ENCODE results near the gene CSGALNACT2. TPM values are rescaled to one million over a fixed set of nuclear protein-coding genes. Genes with fewer than 3 reads are reported as not detected.

CSGALNACT2 gene
- total and polyA plus RNA-seq, 9 of the 15 experiments (the other 6 are each of a cell fraction or from before 2014, with no cell fraction given) = 1.4 to 7.3 (median 3.5) TPM

- TF ChIP-seq CTBP1 (IDR thresholded peaks at IDR 0.05; ENCODE audit: borderline replicate concordance) (peak; percentile 78; the same call in 1 of the 2 replicates), ZNF239 (CRISPR knock-in tag; IDR thresholded peaks at IDR 0.05) (no peak), NRF1 (conservative IDR thresholded peaks at IDR 0.05 in 1 of 2, IDR thresholded peaks at IDR 0.05 in 1 of 2) (peak; percentile 61 to 65; a peak in 3 of 4 replicates), DLX4 (CRISPR knock-in tag; IDR thresholded peaks at IDR 0.05) (no peak), MED1 (CRISPR knock-in tag; IDR thresholded peaks at IDR 0.05; ENCODE audit: borderline replicate concordance) (no peak), NFIC (IDR thresholded peaks at IDR 0.05) (peak; percentile 7; the same call in 1 of the 2 replicates), PKNOX1 (IDR thresholded peaks at IDR 0.05) (no peak), USF2 (CRISPR knock-in tag; IDR thresholded peaks at IDR 0.05) (no peak), CTCFL (IDR thresholded peaks at IDR 0.05; ENCODE audit: borderline replicate concordance, insufficient read depth, low read depth, low read length, poor library complexity, severe bottlenecking) (peak; percentile 59), ZNF445 (CRISPR knock-in tag; IDR thresholded peaks at IDR 0.05; ENCODE audit: low read depth) (no peak), ARNT (IDR thresholded peaks at IDR 0.05) (no peak), SREBF1 (IDR thresholded peaks at IDR 0.05; ENCODE audit: borderline replicate concordance, low read depth, low read length) (no peak), HSF4 (CRISPR knock-in tag; IDR thresholded peaks at IDR 0.05; ENCODE audit: borderline replicate concordance) (no peak), ZNF830 (CRISPR knock-in tag; IDR thresholded peaks at IDR 0.05) (no peak)
Observed at GRCh38 chr10:43202224-43202656, 64.0 kb downstream of the CSGALNACT2 start (continued).
